Mesothelial cell of epicardium (in vitro differentiated cells): ENCODE data around the gene USP43. TPM values are rescaled to one million over a fixed set of nuclear protein-coding genes. Genes with fewer than 3 reads are reported as not detected.
A peak's percentile ranks its signal among the peaks of the same experiment; 100 is the strongest.
"Not testable (repeated sequence)": the region's sequence is repeated elsewhere in the genome, so short reads cannot be mapped to it uniquely, and the experiment has no call there.

Source experiments
- DNase-seq, 2 experiments: peaks; one replicate each; pipeline ENCODE4 v3.0.0; 2021; ENCODE audit warnings: low spot score in 2 of 2; ENCODE audit not compliant: unreplicated experiment in 2 of 2
- H3K27ac Mint-ChIP-seq: 2 replicates; pipeline ENCODE4 v1.8.0; 2021; ENCODE audit warnings: mixed read lengths
- H3K27me3 Mint-ChIP-seq: 2 replicates; pipeline ENCODE4 v1.8.0; 2021; ENCODE audit warnings: low read depth, mixed read lengths
- H3K36me3 Mint-ChIP-seq: 2 replicates; pipeline ENCODE4 v1.8.0; 2021; ENCODE audit warnings: mixed read lengths
- H3K4me1 Mint-ChIP-seq: 2 replicates; pipeline ENCODE4 v1.8.0; 2021; ENCODE audit warnings: mixed read lengths
- H3K4me3 Mint-ChIP-seq: 2 replicates; pipeline ENCODE4 v1.8.0; 2021; ENCODE audit warnings: mild to moderate bottlenecking, moderate library complexity, mixed read lengths
- H3K9me3 Mint-ChIP-seq: 2 replicates; pipeline ENCODE4 v1.8.0; 2021; ENCODE audit warnings: mixed read lengths
- CTCF ChIP-seq: fragments of 200-600 bp; sonication (generic); IDR thresholded peaks from one replicate; pipeline ENCODE4 v1.5.0; 2021; ENCODE audit warnings: antibody characterized with exemption; ENCODE audit not compliant: unreplicated experiment
- total RNA-seq: library from RNA; stranded (reverse); gene quantifications from 3 replicates; pipeline ENCODE4 v1.2.1, GENCODE V29; 2021

USP43 gene
- 8.9 to 10.2 TPM (median 9.7 TPM) in 3 replicates for total RNA-seq

- Mint-ChIP-seq H3K9me3 (peaks cover 4% of the 10 kb centered on the region), H3K4me3 (peak within 1 kb of the TSS; percentile 94), H3K27me3 (peaks cover 23% of the 10 kb centered on the region), H3K36me3 (no peaks in the 10 kb centered on the region), H3K27ac (peak within 1 kb of the TSS; percentile 99), H3K4me1 (peaks cover 36% of the 10 kb centered on the region)
- peak; percentile 46 to 74 for DNase-seq
- TF ChIP-seq CTCF: no peak
Observed at GRCh38 chr17:9644910-9645751, at the start of gene USP43. Gene USP43 (plus strand): TSS chr17:9645517. CDS start chr17:9645633, 116 bp downstream.

- H3K4me3 Mint-ChIP-seq, H3K4me1 Mint-ChIP-seq, H3K9me3 Mint-ChIP-seq, DNase-seq, H3K27ac Mint-ChIP-seq, H3K36me3 Mint-ChIP-seq: not testable (repeated sequence)
- H3K27me3 Mint-ChIP-seq: peaks cover 14% of the 10 kb centered on the region
Observed at GRCh38 chr17:9597638-9598037, 47.7 kb upstream of the USP43 start.

- no peaks in the 10 kb centered on the region for H3K4me1 Mint-ChIP-seq
- no peak overlapping the region for H3K27ac Mint-ChIP-seq
- no peaks in the 10 kb centered on the region for H3K36me3 Mint-ChIP-seq
- H3K4me3 Mint-ChIP-seq: no peak overlapping the region
- TF ChIP-seq CTCF: no peak
- DNase-seq: no peak
- H3K9me3 Mint-ChIP-seq: no peaks in the 10 kb centered on the region
- peaks cover 16% of the 10 kb centered on the region for H3K27me3 Mint-ChIP-seq
Observed at GRCh38 chr17:9598661-9599060, 46.7 kb upstream of the USP43 start.

GRCh38 chr17:9604583-9604982 lies 40.7 kb upstream of the USP43 start:
- H3K4me3 Mint-ChIP-seq, DNase-seq, H3K36me3 Mint-ChIP-seq, H3K4me1 Mint-ChIP-seq, H3K27ac Mint-ChIP-seq, H3K9me3 Mint-ChIP-seq: not testable (repeated sequence)
- H3K27me3 Mint-ChIP-seq: peaks cover 27% of the 10 kb centered on the region

- DNase-seq: no peak
- Mint-ChIP-seq H3K27me3 (peaks cover 36% of the 10 kb centered on the region), H3K27ac (no peak overlapping the region), H3K36me3 (no peaks in the 10 kb centered on the region), H3K4me3 (no peak overlapping the region), H3K9me3 (peaks cover 6% of the 10 kb centered on the region), H3K4me1 (no peaks in the 10 kb centered on the region)
- no peak for TF ChIP-seq CTCF
Observed at GRCh38 chr17:9606453-9606852, 38.9 kb upstream of the USP43 start.

GRCh38 chr17:9607058-9607457 lies 38.3 kb upstream of the USP43 start:
- peaks cover 36% of the 10 kb centered on the region for H3K27me3 Mint-ChIP-seq
- DNase-seq, H3K36me3 Mint-ChIP-seq, H3K4me1 Mint-ChIP-seq, H3K4me3 Mint-ChIP-seq, H3K9me3 Mint-ChIP-seq, H3K27ac Mint-ChIP-seq: not testable (repeated sequence)

GRCh38 chr17:9611557-9611956 lies 33.8 kb upstream of the USP43 start:
- Mint-ChIP-seq H3K9me3 (peaks cover 6% of the 10 kb centered on the region), H3K36me3 (no peaks in the 10 kb centered on the region), H3K4me3 (no peak overlapping the region), H3K27me3 (peaks cover 18% of the 10 kb centered on the region), H3K27ac (no peak overlapping the region), H3K4me1 (no peaks in the 10 kb centered on the region)
- no peak for DNase-seq
- TF ChIP-seq CTCF: no peak
